ENCODE data around the gene C1orf167.

The C1orf167 gene

GRCh38 chr1:11759791-11760190 is 2.2 kb upstream of the C1orf167 start:
- in situ Hi-C loops (cut with MboI; ENCODE audit: low sequenced_read_pairs), result no loop called here

GRCh38 chr1:11761285-11761684 is 708 bp upstream of the C1orf167 start:
- in situ Hi-C loops (cut with MboI; ENCODE audit: low sequenced_read_pairs), result no loop called here

GRCh38 chr1:11764115-11764514 is 2.1 kb downstream of the C1orf167 start:
- in situ Hi-C loops (cut with MboI; ENCODE audit: low sequenced_read_pairs), result no loop called here

- in situ Hi-C loops (cut with MboI; ENCODE audit: low sequenced_read_pairs), result no loop called here
Observed at GRCh38 chr1:11764519-11764918, 2.5 kb downstream of the C1orf167 start.

- in situ Hi-C loops (cut with MboI; ENCODE audit: low sequenced_read_pairs), result no loop called here
Observed at GRCh38 chr1:11765661-11766428, 3.9 kb downstream of the C1orf167 start.

GRCh38 chr1:11766429-11766776 is 4.4 kb downstream of the C1orf167 start:
- in situ Hi-C loops (cut with MboI; ENCODE audit: low sequenced_read_pairs), result no loop called here

- in situ Hi-C loops (cut with MboI; ENCODE audit: low sequenced_read_pairs), result no loop called here
Observed at GRCh38 chr1:11767922-11768704, 6.1 kb downstream of the C1orf167 start.

GRCh38 chr1:11768821-11769220 is 6.8 kb downstream of the C1orf167 start:
- in situ Hi-C loops (cut with MboI; ENCODE audit: low sequenced_read_pairs), result no loop called here

- in situ Hi-C loops (cut with MboI; ENCODE audit: low sequenced_read_pairs), result no loop called here
Observed at GRCh38 chr1:11769274-11769673, 7.3 kb downstream of the C1orf167 start.

GRCh38 chr1:11770011-11770410 is 8.0 kb downstream of the C1orf167 start:
- in situ Hi-C loops (cut with MboI; ENCODE audit: low sequenced_read_pairs), result no loop called here

GRCh38 chr1:11771481-11772043 is 9.6 kb downstream of the C1orf167 start:
- in situ Hi-C loops (cut with MboI; ENCODE audit: low sequenced_read_pairs), result no loop called here

GRCh38 chr1:11772458-11772857 is 10.5 kb downstream of the C1orf167 start:
- in situ Hi-C loops (cut with MboI; ENCODE audit: low sequenced_read_pairs), result no loop called here

GRCh38 chr1:11774753-11775152 is 12.8 kb downstream of the C1orf167 start:
- in situ Hi-C loops (cut with MboI; ENCODE audit: low sequenced_read_pairs), result no loop called here

- in situ Hi-C loops (cut with MboI; ENCODE audit: low sequenced_read_pairs), result no loop called here
Observed at GRCh38 chr1:11777658-11778322, 15.8 kb downstream of the C1orf167 start.

- in situ Hi-C loops (cut with MboI; ENCODE audit: low sequenced_read_pairs), result no loop called here
Observed at GRCh38 chr1:11778336-11778735, 16.3 kb downstream of the C1orf167 start.

GRCh38 chr1:11778844-11779623 is 17.0 kb downstream of the C1orf167 start:
- in situ Hi-C loops (cut with MboI; ENCODE audit: low sequenced_read_pairs), result no loop called here

- in situ Hi-C loops (cut with MboI; ENCODE audit: low sequenced_read_pairs), result no loop called here
Observed at GRCh38 chr1:11779715-11780379, 17.9 kb downstream of the C1orf167 start.

- in situ Hi-C loops (cut with MboI; ENCODE audit: low sequenced_read_pairs), result no loop called here
Observed at GRCh38 chr1:11780380-11781147, 18.6 kb downstream of the C1orf167 start.

GRCh38 chr1:11781297-11781696 is 19.3 kb downstream of the C1orf167 start:
- in situ Hi-C loops (cut with MboI; ENCODE audit: low sequenced_read_pairs), result no loop called here
